Mesenchymal stem cell (in vitro differentiated cells and primary cell): ENCODE data around the gene SMIM38.
A peak's percentile ranks its signal among the peaks of the same experiment; 100 is the strongest.
"Not testable (repeated sequence)": the region's sequence is repeated elsewhere in the genome, so short reads cannot be mapped to it uniquely, and the experiment has no call there.

Experiments used
- DNase-seq: peaks from one replicate; pipeline ENCODE4 v3.0.0-alpha.2; 2013
- H2AFZ ChIP-seq: one replicate; pipeline ENCODE4 v1.6.1; 2013; ENCODE audit warnings: low read depth, mild to moderate bottlenecking, control low read depth, inconsistent platforms, low read length, moderate library complexity
- H2AK5ac ChIP-seq: 2 replicates; pipeline ENCODE4 v1.6.1; 2013; ENCODE audit warnings: low read length, moderate library complexity, mild to moderate bottlenecking, inconsistent platforms; ENCODE audit not compliant: severe bottlenecking
- H2BK120ac ChIP-seq: one replicate; pipeline ENCODE4 v1.6.1; 2013; ENCODE audit warnings: low read depth, mild to moderate bottlenecking, inconsistent platforms, low read length, moderate library complexity
- H2BK12ac ChIP-seq, 2 experiments: one replicate each; pipeline ENCODE4 v1.6.1; 2013; ENCODE audit warnings: inconsistent platforms in 2 of 2, low read length in 2 of 2, mild to moderate bottlenecking in 2 of 2, moderate library complexity in 2 of 2, control low read depth in 1 of 2
- H2BK15ac ChIP-seq: one replicate; pipeline ENCODE4 v1.6.1; 2013; ENCODE audit warnings: mild to moderate bottlenecking, low read depth, inconsistent platforms; ENCODE audit not compliant: poor library complexity, severe bottlenecking
- H2BK5ac ChIP-seq: 2 replicates; pipeline ENCODE4 v1.6.1; 2013; ENCODE audit warnings: low read depth, mild to moderate bottlenecking, low read length, control low read depth, inconsistent platforms; ENCODE audit not compliant: poor library complexity, severe bottlenecking
- H3K14ac ChIP-seq, 2 experiments: one replicate each; pipeline ENCODE4 v1.6.1; 2013; ENCODE audit warnings: inconsistent platforms in 2 of 2, low read length in 2 of 2, control low read depth in 1 of 2, mild to moderate bottlenecking in 1 of 2, moderate library complexity in 1 of 2
- H3K18ac ChIP-seq, 2 experiments: one replicate each; pipeline ENCODE4 v1.6.1; 2013; ENCODE audit warnings: inconsistent platforms in 2 of 2, low read length in 2 of 2, control low read depth in 1 of 2, low read depth in 1 of 2, mild to moderate bottlenecking in 1 of 2
- H3K23ac ChIP-seq, 2 experiments: one replicate each; pipeline ENCODE4 v1.6.1; 2013; ENCODE audit warnings: inconsistent platforms in 2 of 2, low read length in 2 of 2, mild to moderate bottlenecking in 2 of 2, moderate library complexity in 2 of 2, control low read depth in 1 of 2
- H3K27ac ChIP-seq: 2 replicates; pipeline ENCODE4 v1.5.1; 2013; ENCODE audit warnings: mild to moderate bottlenecking, moderate library complexity, low read length, control low read depth, inconsistent platforms; ENCODE audit not compliant: poor library complexity, severe bottlenecking
- H3K27me3 ChIP-seq, 2 experiments: 2 replicates each; pipeline versions ENCODE4 v1.6.1 to v1.7.0; 2013; ENCODE audit warnings: low read length in 2 of 2, mild to moderate bottlenecking in 2 of 2, moderate library complexity in 2 of 2, control low read depth in 1 of 2, inconsistent platforms in 1 of 2; ENCODE audit not compliant: control insufficient read depth in 1 of 2, insufficient read depth in 1 of 2
- H3K36me3 ChIP-seq, 2 experiments: 2 replicates each; pipeline versions ENCODE4 v1.6.1 to v1.7.0; 2013; ENCODE audit warnings: low read length in 2 of 2, control low read depth in 1 of 2, inconsistent platforms in 1 of 2, low read depth in 1 of 2, mild to moderate bottlenecking in 1 of 2; ENCODE audit not compliant: insufficient read depth in 2 of 2, control insufficient read depth in 1 of 2
- H3K4ac ChIP-seq, 2 experiments: one replicate each; pipeline ENCODE4 v1.6.1; 2013; ENCODE audit warnings: inconsistent platforms in 2 of 2, low read length in 2 of 2, mild to moderate bottlenecking in 2 of 2, moderate library complexity in 2 of 2, control low read depth in 1 of 2, low read depth in 1 of 2
- H3K4me1 ChIP-seq: 2 replicates; pipeline ENCODE4 v1.6.1; 2013; ENCODE audit warnings: low read depth, low read length, control low read depth; ENCODE audit not compliant: control insufficient read depth, insufficient read depth
- H3K4me2 ChIP-seq: 2 replicates; pipeline ENCODE4 v1.6.1; 2013; ENCODE audit warnings: low read length, mild to moderate bottlenecking, inconsistent platforms; ENCODE audit not compliant: poor library complexity, severe bottlenecking
- H3K4me3 ChIP-seq, 2 experiments: 2 replicates each; pipeline versions ENCODE4 v1.5.1 to v1.7.0; 2013; ENCODE audit warnings: low read length in 2 of 2, mild to moderate bottlenecking in 2 of 2, control low read depth in 1 of 2, low read depth in 1 of 2; ENCODE audit not compliant: insufficient read depth in 1 of 2
- H3K79me1 ChIP-seq: replicated peaks from 2 replicates; pipeline ENCODE4 v1.6.1; 2013; ENCODE audit warnings: mild to moderate bottlenecking, control low read depth, low read length, inconsistent platforms; ENCODE audit not compliant: poor library complexity, severe bottlenecking
- H3K9ac ChIP-seq: 2 replicates; pipeline ENCODE4 v1.7.0; 2013; ENCODE audit warnings: mild to moderate bottlenecking, low read length, moderate library complexity
- H3K9me3 ChIP-seq: 2 replicates; pipeline ENCODE4 v1.7.0; 2013; ENCODE audit warnings: mild to moderate bottlenecking, low read length; ENCODE audit not compliant: control insufficient read depth
- H4K8ac ChIP-seq: one replicate; pipeline ENCODE4 v1.6.1; 2013; ENCODE audit warnings: inconsistent platforms, mild to moderate bottlenecking, low read length, moderate library complexity
- H4K91ac ChIP-seq: one replicate; pipeline ENCODE4 v1.6.1; 2013; ENCODE audit warnings: mild to moderate bottlenecking, low read length, inconsistent platforms
- WGBS: methylation state at CpG from one replicate; pipeline ENCODE4 v1.1.7; 2013; ENCODE audit warnings: mixed read lengths; 5-methylcytosine and 5-hydroxymethylcytosine counted together

Gene SMIM38

GRCh38 chr11:69137151-69137844 is 18.4 kb upstream of the SMIM38 start:
- H2BK5ac ChIP-seq = no peak overlapping the region

GRCh38 chr11:69138265-69138664 is 17.5 kb upstream of the SMIM38 start:
- Histone ChIP-seq H2BK120ac (no peak overlapping the region), H3K27ac (no peak overlapping the region), H3K4me1 (peaks cover 8% of the 10 kb centered on the region), H3K36me3 (no peaks in the 10 kb centered on the region), H2BK12ac (no peak overlapping the region), H4K8ac (no peak overlapping the region), H3K14ac (no peak overlapping the region), H2BK15ac (no peak overlapping the region), H3K4me3 (no peak overlapping the region), H2AFZ (no peak overlapping the region), H4K91ac (no peak overlapping the region), H3K4ac (no peak overlapping the region), H3K9me3 (peaks cover 18% of the 10 kb centered on the region), H3K27me3 (peaks cover 0 to 47% of the 10 kb centered on the region in 2 experiments), H3K23ac (no peak overlapping the region), H2AK5ac (no peak overlapping the region), H3K9ac (no peak overlapping the region), H3K4me2 (no peak overlapping the region), H3K79me1 (no peaks in the 10 kb centered on the region), H3K18ac (no peak overlapping the region), H2BK5ac (no peak overlapping the region)
- DNase-seq = peak; percentile 54
- 38% methylated on average over 2 of the region's 3 CpGs for WGBS

More at GRCh38 chr11:69137151-69137844, 18.4 kb upstream of the SMIM38 start:
- peak overlapping the region in 1 of 2 experiments; percentile 45 for H2BK12ac ChIP-seq
- H3K27ac ChIP-seq = no peak overlapping the region
- no peak overlapping the region for H3K14ac ChIP-seq
- no peaks in the 10 kb centered on the region for H3K36me3 ChIP-seq
- no peak overlapping the region for H3K4me2 ChIP-seq
- H2BK15ac ChIP-seq = peak overlapping the region; percentile 1
- no peak overlapping the region for H2AFZ ChIP-seq
- H3K9ac ChIP-seq = no peak overlapping the region
- peaks cover 22% of the 10 kb centered on the region for H3K9me3 ChIP-seq
- H3K27me3 ChIP-seq = peaks cover 1 to 43% of the 10 kb centered on the region in 2 experiments
- WGBS = 91% methylated on average over 8 of the region's 8 CpGs
- H4K91ac ChIP-seq = peak overlapping the region; percentile 74
- no peak overlapping the region for H3K23ac ChIP-seq
- DNase-seq = no peak
- no peak overlapping the region for H2AK5ac ChIP-seq
- no peaks in the 10 kb centered on the region for H3K79me1 ChIP-seq
- H3K4ac ChIP-seq = no peak overlapping the region
- no peak overlapping the region for H4K8ac ChIP-seq
- H3K4me1 ChIP-seq = peaks cover 8% of the 10 kb centered on the region
- no peak overlapping the region for H3K4me3 ChIP-seq
- no peak overlapping the region for H3K18ac ChIP-seq
- no peak overlapping the region for H2BK120ac ChIP-seq

- H3K14ac ChIP-seq, H2AK5ac ChIP-seq, H4K91ac ChIP-seq, H2BK120ac ChIP-seq, H3K4me1 ChIP-seq, H2BK12ac ChIP-seq, H2BK5ac ChIP-seq, H3K79me1 ChIP-seq, H4K8ac ChIP-seq, H3K4me2 ChIP-seq, H3K9me3 ChIP-seq, H3K18ac ChIP-seq, H3K9ac ChIP-seq, H2BK15ac ChIP-seq, H3K36me3 ChIP-seq, H3K4me3 ChIP-seq, DNase-seq, H3K27ac ChIP-seq, H3K4ac ChIP-seq, H3K23ac ChIP-seq, H2AFZ ChIP-seq: not testable (repeated sequence)
- 100% methylated on average over 7 of the region's 7 CpGs for WGBS
- peaks cover 0 to 56% of the 10 kb centered on the region in 2 experiments for H3K27me3 ChIP-seq
Measured at GRCh38 chr11:69140161-69140560, 15.6 kb upstream of the SMIM38 start.

GRCh38 chr11:69140635-69141034 is 15.1 kb upstream of the SMIM38 start:
- Histone ChIP-seq H4K91ac (no peak overlapping the region), H3K4me3 (no peak overlapping the region), H3K9me3 (peaks cover 9% of the 10 kb centered on the region), H3K18ac (no peak overlapping the region), H2BK120ac (no peak overlapping the region), H3K79me1 (no peaks in the 10 kb centered on the region), H3K23ac (no peak overlapping the region), H3K36me3 (no peaks in the 10 kb centered on the region), H2BK15ac (no peak overlapping the region), H3K4ac (no peak overlapping the region), H2AFZ (no peak overlapping the region), H2BK5ac (no peak overlapping the region), H4K8ac (no peak overlapping the region), H3K14ac (no peak overlapping the region), H3K4me2 (no peak overlapping the region), H3K9ac (no peak overlapping the region), H3K27me3 (peaks cover 0 to 61% of the 10 kb centered on the region in 2 experiments), H3K27ac (no peak overlapping the region), H2AK5ac (no peak overlapping the region), H3K4me1 (peaks cover 4% of the 10 kb centered on the region), H2BK12ac (no peak overlapping the region)
- WGBS = 91% methylated on average over 5 of the region's 5 CpGs
- no peak for DNase-seq
